DMS153 (cell line): ENCODE results near the gene LTBP2.

Source experiments
- DNase-seq: peaks from one replicate; lab custom pipeline; 2025; lab: John Stamatoyannopoulos, UW

Gene LTBP2

GRCh38 chr14:74507085-74507484 is 105.0 kb downstream of the LTBP2 start:
- DNase-seq, result no peak

- no peak for DNase-seq
These were observed 105.6 kb downstream of the LTBP2 start for GRCh38 chr14:74506411-74506851.

GRCh38 chr14:74505831-74506230 is 106.2 kb downstream of the LTBP2 start:
- DNase-seq, result no peak

DNA sequence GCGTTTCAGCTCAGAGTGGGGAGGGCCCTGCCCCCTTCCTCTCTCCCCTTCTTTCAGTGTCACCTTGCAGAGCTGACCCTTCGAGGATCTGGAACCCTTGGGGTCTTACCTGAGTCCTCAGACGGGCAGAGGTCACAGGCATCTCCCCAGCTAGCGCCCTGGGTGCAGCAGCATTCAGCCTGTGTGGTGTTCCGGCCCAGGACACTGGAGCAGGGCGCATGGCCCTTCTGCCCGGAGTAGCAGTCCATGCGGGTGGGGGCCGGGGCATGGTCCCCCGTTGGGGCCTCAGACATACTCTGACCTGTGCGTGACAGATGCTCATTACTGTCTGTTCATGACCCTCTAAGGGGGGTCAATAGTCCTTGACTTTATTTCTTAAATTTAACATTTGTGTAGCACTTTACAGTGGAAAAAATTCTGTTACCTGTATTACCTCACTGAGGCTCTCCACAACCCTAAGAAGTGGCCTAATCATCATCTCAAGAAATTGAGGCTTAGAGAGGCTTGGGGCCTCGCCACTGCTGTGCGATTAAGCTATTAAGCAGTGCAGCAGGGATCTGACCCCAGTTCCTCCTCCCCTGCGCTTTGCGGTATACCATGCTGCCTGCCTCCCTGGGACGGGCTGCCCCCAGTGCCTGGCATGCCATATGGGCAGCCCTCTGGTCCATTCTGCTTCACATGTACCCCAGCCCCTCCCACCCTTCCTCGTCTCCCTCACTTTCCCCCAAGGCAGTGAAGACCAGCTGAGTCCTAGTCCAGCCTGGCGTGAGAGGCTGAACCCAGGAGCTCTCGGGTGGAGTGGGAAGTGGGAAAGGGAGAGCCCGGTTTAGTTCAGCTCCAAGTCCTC is 106.9 kb downstream of the LTBP2 start:
- no peak for DNase-seq

- no peak for DNase-seq
These were observed 107.6 kb downstream of the LTBP2 start for GRCh38 chr14:74504412-74504811.

- DNase-seq, result no peak
These were observed 108.1 kb downstream of the LTBP2 start for GRCh38 chr14:74503938-74504335.

DNA sequence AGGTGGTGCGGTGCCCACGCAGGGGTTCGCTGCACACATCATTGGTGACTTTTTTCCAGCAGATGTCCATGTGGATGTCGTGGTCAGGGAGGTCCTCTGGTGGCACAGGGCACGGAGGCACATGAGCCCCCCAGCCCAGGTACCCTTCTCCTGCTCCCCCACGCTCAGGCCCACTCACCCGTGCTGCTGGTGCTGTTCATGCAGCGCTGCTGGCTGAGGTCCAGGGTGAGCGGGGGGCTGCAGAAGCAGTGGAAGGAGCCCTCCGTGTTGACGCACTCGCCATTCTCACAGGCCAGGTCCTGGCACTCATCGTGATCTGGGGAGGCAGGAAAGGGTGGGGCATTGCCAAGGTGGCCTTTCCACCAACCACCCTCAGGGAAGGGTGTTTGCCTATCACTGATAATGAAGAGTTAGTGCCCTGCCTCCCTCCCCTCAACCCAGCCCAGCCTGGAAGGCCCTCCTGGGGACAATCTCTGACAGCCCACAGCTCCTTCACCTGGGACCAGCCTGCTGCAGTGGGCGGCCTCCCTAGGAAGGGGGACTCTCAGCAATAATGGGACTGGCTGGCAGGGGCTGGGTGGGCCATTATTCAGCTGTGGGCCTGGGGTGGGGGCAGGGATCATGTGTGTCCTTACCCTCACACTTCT is 108.6 kb downstream of the LTBP2 start:
- no peak for DNase-seq

DNA sequence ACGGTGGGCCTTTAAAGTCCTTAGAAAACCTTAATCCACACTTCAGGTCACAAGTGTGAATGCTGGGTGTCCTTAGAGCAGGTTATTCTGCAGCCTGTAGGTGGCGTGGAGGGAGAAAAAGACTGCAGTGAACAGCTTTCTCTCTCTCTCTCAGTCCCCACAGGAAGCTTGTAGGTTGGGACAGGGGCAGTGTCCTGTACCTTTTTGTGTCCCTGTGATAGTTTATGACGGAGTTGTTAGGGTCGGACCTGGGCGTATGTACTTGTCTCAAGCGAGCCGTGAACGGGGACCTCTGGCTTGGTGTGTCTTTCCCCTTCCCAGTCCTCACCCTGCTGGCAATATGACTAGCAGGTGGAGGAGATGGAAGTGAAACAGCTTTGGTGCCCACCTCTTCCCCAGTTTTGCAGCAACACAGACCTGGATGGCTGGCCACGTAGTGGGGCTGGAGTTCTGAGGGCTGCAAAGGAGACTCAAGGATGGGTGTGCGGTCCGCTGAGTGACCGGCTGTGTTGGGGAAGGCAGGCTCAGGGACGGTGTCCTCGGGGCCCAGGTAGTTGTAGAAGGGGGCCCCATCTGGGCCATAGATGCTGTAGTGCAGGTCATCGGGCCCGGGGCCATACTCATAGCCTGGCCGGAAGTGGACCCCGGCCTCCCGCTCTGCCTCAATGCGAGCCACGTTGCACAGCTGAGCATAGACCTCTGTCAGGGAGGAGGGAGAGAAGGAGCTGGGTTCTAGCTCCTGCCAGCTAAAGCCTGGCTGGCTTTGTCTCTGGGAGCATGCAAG is 109.6 kb downstream of the LTBP2 start:
- peak; percentile 25 for DNase-seq

DNA sequence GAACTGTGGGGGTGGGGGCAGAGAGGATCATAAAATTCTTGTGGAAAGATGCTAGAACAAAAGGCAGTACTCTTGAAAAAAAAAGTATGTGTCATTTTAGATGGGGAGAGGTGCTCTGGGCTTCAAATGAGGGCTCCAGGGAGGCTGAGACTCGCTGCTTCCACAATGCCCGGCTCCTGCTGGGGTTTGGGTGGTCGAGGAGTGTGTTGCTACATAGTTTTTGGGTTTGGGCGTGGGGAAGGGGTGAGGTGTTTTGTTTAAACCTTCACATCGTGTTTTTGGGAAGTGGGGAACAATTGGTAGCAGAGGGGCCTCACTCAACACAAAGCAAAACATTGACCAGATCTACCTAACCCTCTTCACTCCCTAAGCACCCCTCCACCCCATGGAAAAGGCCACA is 110.3 kb downstream of the LTBP2 start:
- no peak for DNase-seq

- DNase-seq, result peak; percentile 71
These were observed 110.9 kb downstream of the LTBP2 start for GRCh38 chr14:74501135-74501614.

- no peak for DNase-seq
These were observed 111.5 kb downstream of the LTBP2 start for GRCh38 chr14:74500417-74501134.

DNA sequence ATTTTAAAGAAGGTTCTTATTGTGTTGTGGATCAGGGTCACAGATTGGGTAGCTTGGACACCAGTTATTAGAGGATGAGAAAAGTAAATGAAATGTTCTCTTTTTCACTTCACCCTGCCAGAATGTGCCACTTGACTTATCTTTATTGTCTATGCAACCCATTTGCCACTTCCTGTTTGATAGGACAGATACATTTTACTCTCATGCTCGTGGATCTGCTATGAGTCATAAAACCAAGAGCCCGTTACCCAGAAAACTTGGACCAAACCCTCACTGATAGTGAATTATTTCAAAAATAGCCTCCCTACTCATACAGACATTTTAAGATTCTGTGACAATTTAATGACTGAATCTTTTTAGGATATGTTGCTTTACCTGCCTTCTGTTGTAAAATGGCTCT is 116.7 kb downstream of the LTBP2 start:
- DNase-seq, result no peak

DNA sequence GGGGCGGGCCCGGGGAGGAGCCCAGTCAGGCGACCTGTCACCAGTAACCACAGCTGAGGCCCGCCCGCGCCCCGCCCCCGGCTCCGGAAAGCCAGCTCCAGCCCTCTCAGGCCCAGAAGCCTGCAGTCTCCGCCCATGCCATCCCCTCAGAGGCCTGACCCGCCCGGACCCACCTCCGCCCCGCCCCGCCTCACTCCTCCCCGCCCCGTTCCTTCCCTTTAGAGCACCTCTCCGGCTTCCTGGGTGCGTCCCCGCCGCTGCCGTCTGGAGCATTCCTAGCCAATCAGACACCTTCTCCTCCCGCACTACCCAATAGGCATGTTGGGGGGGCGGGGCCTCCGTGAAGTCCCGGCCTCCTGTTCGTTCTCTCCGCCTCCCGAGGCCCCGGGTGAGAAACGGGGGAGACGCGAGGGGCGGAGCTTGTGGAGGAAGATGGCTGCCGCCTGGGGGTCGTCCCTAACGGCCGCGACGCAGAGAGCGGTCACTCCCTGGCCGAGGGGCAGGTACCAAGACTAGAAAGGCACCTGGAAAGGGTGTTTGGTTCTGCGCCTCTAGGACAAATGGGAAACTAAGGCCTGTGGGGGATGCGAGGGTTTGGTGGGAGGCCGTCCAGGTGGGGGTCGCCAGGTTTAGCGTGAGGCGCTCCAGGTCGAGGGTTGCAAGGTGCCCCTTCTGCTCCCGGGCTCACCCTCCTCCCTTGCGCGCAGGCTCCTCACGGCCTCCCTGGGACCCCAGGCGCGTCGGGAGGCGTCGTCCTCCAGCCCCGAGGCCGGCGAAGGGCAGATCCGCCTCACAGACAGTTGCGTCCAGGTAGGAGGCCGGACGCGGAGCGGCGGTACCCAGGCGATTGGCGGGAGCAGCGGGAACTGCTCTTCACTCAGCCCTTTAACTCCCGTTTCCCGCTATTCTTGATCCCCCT is 118.4 kb downstream of the LTBP2 start, which contains the start of gene ISCA2:
ISCA2 (plus strand) TSS at position 423 of the 919 bp plus-strand sequence; CDS start at position 433, 10 bp downstream.
- peak; percentile 98 for DNase-seq

- DNase-seq, result no peak
These were observed 119.2 kb downstream of the LTBP2 start, which contains the start of gene NPC2 for GRCh38 chr14:74492776-74493342. Gene NPC2 (minus strand): TSS chr14:74493305. CDS start chr14:74493274, 31 bp downstream.

DNA sequence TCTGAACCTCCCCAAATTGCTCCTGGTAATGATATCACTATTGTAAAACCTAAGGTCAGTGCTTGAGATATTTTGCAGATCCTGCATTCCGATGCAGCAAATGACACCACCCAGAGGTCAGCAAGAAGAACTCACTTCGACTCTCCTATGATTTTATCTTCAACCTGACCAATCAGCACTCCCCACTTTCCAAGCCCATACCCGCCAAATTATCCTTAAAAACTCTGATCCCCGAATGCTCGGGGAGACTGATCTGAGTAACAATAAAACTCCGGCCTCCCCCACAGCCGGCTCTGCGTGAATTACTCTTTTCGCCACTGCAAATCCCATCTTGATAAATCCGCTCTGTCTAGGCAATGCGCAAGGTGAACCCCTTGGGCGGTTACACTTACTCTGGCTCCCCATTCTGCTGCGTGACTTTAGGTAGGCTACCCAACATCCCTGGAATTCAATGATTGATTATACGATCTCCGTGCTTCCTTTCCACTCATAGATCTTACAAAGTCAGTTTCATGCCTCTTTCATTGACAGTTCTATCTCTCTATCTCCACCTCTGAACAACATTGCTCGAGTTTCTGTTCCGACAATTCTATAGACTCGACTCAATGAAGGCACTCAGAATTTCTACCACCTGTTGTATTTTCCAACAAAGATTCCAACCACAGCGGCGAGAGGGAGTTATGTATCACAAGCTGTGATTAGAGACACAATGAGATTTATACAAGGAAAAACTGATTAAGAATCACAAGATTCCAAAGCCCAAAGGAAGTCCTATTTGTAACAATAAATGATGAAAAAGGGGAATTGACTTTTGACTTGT is 119.9 kb downstream of the LTBP2 start:
- no peak for DNase-seq

DNA sequence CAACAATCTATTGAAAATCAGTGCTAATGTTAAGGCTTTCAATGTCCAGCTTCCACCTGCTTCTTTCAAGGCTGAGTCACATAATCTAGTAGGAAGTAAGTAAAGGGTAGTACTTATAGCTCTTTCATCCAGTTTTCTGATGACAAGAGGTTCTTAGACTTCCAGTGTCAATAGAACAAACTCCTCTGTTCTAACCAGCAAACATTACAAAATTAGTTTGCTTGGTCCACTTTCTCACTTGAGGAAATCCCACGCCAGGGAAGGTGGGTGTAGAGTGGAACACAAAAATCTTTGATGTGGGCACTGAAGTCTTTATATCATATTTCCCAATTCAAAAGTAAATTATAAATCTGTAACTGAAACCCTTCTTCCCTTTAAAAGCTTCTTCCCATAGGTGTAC is 121.6 kb downstream of the LTBP2 start:
- no peak for DNase-seq

- no peak for DNase-seq
These were observed 123.1 kb downstream of the LTBP2 start for GRCh38 chr14:74488786-74489397.

- no peak for DNase-seq
These were observed 125.9 kb downstream of the LTBP2 start for GRCh38 chr14:74486164-74486563.

GRCh38 chr14:74483321-74483720 is 128.7 kb downstream of the LTBP2 start:
- no peak for DNase-seq
